ENCODE data around the gene DNTT.
A peak's percentile ranks its signal among the peaks of the same experiment; 100 is the strongest.

The DNTT gene

GRCh38 chr10:96369890-96370583, 65.8 kb downstream of the DNTT start:
- H3K4me3 ChIP-seq (replicated peaks; ENCODE audit: insufficient read depth, low read length): no peak overlapping the region
- TF ChIP-seq SPI1 (IDR thresholded peaks at IDR 0.05; ENCODE audit: borderline replicate concordance, low read depth) (no peak), CTCF (IDR thresholded peaks at IDR 0.05; ENCODE audit: insufficient read depth, low read length) (no peak), POLR2AphosphoS5 (IDR thresholded peaks at IDR 0.05; ENCODE audit: low read depth) (no peak), REST (IDR thresholded peaks at IDR 0.05; ENCODE audit: insufficient replicate concordance, low read depth) (no peak), GABPA (IDR thresholded peaks at IDR 0.05; ENCODE audit: low read depth) (no peak)
- no peak for DNase-seq (ENCODE audit: low read depth in 1 of 2, low spot score in 1 of 2)
- peaks cover 5% of the 10 kb centered on the region for H3K27me3 ChIP-seq (ENCODE audit: insufficient read depth, poor library complexity, severe bottlenecking)
- H3K27ac ChIP-seq (replicated peaks): no peak overlapping the region

GRCh38 chr10:96370584-96371157, 66.4 kb downstream of the DNTT start:
- H3K27me3 ChIP-seq (ENCODE audit: insufficient read depth, poor library complexity, severe bottlenecking): peaks cover 5% of the 10 kb centered on the region
- H3K27ac ChIP-seq (replicated peaks): no peak overlapping the region
- DNase-seq (ENCODE audit: low read depth in 1 of 2, low spot score in 1 of 2): peak; percentile 3 to 44
- no peak overlapping the region for H3K4me3 ChIP-seq (replicated peaks; ENCODE audit: insufficient read depth, low read length)
- TF ChIP-seq GABPA (IDR thresholded peaks at IDR 0.05; ENCODE audit: low read depth) (no peak), CTCF (IDR thresholded peaks at IDR 0.05; ENCODE audit: insufficient read depth, low read length) (peak; percentile 87), REST (IDR thresholded peaks at IDR 0.05; ENCODE audit: insufficient replicate concordance, low read depth) (no peak), POLR2AphosphoS5 (IDR thresholded peaks at IDR 0.05; ENCODE audit: low read depth) (no peak)

- no peak for TF ChIP-seq GABPA (IDR thresholded peaks at IDR 0.05; ENCODE audit: low read depth)
- no peak for TF ChIP-seq POLR2AphosphoS5 (IDR thresholded peaks at IDR 0.05; ENCODE audit: low read depth)
- TF ChIP-seq REST (IDR thresholded peaks at IDR 0.05; ENCODE audit: insufficient replicate concordance, low read depth): no peak
- TF ChIP-seq CTCF (IDR thresholded peaks at IDR 0.05; ENCODE audit: insufficient read depth, low read length): no peak
- no peak for TF ChIP-seq SPI1 (IDR thresholded peaks at IDR 0.05; ENCODE audit: borderline replicate concordance, low read depth)
- no peak for DNase-seq (ENCODE audit: low read depth in 1 of 2, low spot score in 1 of 2)
- Histone ChIP-seq H3K27me3 (ENCODE audit: insufficient read depth, poor library complexity, severe bottlenecking) (peaks cover 5% of the 10 kb centered on the region), H3K4me3 (replicated peaks; ENCODE audit: insufficient read depth, low read length) (no peak overlapping the region), H3K27ac (replicated peaks) (no peak overlapping the region)
Measured at GRCh38 chr10:96371356-96371755, 67.1 kb downstream of the DNTT start.

All from HL-60 (cell line).